Prostate gland (tissue), 2 donors: ENCODE results near the gene ENTPD3. TPM values are rescaled to one million over a fixed set of nuclear protein-coding genes. Genes with fewer than 3 reads are reported as not detected.

ENCODE experiments used
- DNase-seq: peaks from one replicate; pipeline ENCODE4 v3.0.0-alpha.2; 2019; ENCODE audit warnings: low spot score
- H3K27ac ChIP-seq, 2 donors: fragments of 200-600 bp; sonication (generic); 2 replicates each; pipeline ENCODE4 v1.5.1; 2017 to 2019
- H3K27me3 ChIP-seq: fragments of 200-600 bp; sonication (generic); replicated peaks from 2 replicates; pipeline ENCODE4 v1.5.1; 2019; ENCODE audit not compliant: insufficient read depth
- H3K36me3 ChIP-seq, 2 donors: fragments of 200-600 bp; sonication (generic); 1 replicate in 1 of 2; 2 replicates in 1 of 2; pipeline versions ENCODE4 v1.5.1 to v1.8.1; 2017 to 2019
- H3K4me1 ChIP-seq: fragments of 200-600 bp; sonication (generic); replicated peaks from 2 replicates; pipeline ENCODE4 v1.5.1; 2019
- H3K4me3 ChIP-seq, 2 donors: fragments of 200-600 bp; sonication (generic); 2 replicates each; pipeline ENCODE4 v1.5.1; 2017 to 2019
- H3K9me3 ChIP-seq: fragments of 200-600 bp; sonication (generic); 2 replicates; pipeline ENCODE4 v1.5.1; 2017
- CTCF ChIP-seq, 4 experiments: fragments of 200-600 bp in 2 of 4; fragments of 450-650 bp in 2 of 4; sonication (generic) in 2 of 4; IDR thresholded peaks; 1 replicate in 3 of 4; 2 replicates in 1 of 4; pipeline ENCODE4 v1.5.1; 2016 to 2019; ENCODE audit warnings: antibody characterized with exemption in 4 of 4, mild to moderate bottlenecking in 2 of 4, moderate library complexity in 2 of 4
- POLR2A ChIP-seq: fragments of 450-650 bp; IDR thresholded peaks from one replicate; pipeline ENCODE4 v1.6.1; 2016; ENCODE audit warnings: antibody characterized with exemption, mild to moderate bottlenecking
- POLR2AphosphoS5 ChIP-seq: sonication (generic); formaldehyde crosslinking; IDR thresholded peaks from one replicate; pipeline ENCODE4 v1.6.1; 2017; ENCODE audit warnings: antibody characterized with exemption
- WGBS: methylation state at CpG from one replicate; pipeline ENCODE4 v1.1.5; 2018; 5-methylcytosine and 5-hydroxymethylcytosine counted together
- intact Hi-C: fragments of 100-400 bp; cut with DNase I; formaldehyde crosslinking; loops from one replicate; pipeline ENCODE4 v1.14.2; 2022
- total RNA-seq, 2 donors: library from RNA; depleted of rRNA; stranded (reverse); fragments of >200 nt; gene quantifications; one replicate each; pipeline ENCODE4 v1.1.0, GENCODE V29; 2016

Gene ENTPD3
- total RNA-seq, 2 donors from 2014 or later = 2.4 to 11.0 TPM

- peak overlapping the region; percentile 92 to 93 for H3K27ac ChIP-seq
- H3K36me3 ChIP-seq = no peaks in the 10 kb centered on the region
- no peaks in the 10 kb centered on the region for H3K4me1 ChIP-seq
- intact Hi-C loops = loop anchor here (1.0 to 10.0 kb wide), 4 partner anchors 74 to 1068 kb away; partner anchors contain the start of genes EIF1B and SLC25A38
- H3K4me3 ChIP-seq = peak overlapping the region; percentile 55 to 73
- no peaks in the 10 kb centered on the region for H3K9me3 ChIP-seq
- DNase-seq = peak; percentile 99
- WGBS = under 1% methylated on average over 40 of the region's 41 CpGs
- TF ChIP-seq CTCF (IDR thresholded peaks at IDR 0.05) = peak in 2 of 4 experiments; percentile 9 to 23
- peak; percentile 98 for TF ChIP-seq POLR2AphosphoS5
- TF ChIP-seq POLR2A = peak; percentile 60
- no peaks in the 10 kb centered on the region for H3K27me3 ChIP-seq
Measured at GRCh38 chr3:40452876-40453730, 66.1 kb downstream of the ENTPD3 start.

- DNase-seq = no peak
- Histone ChIP-seq H3K4me3 (peak overlapping the region in 1 of 2 donors; percentile 73), H3K27me3 (no peaks in the 10 kb centered on the region), H3K36me3 (peaks cover 0 to 5% of the 10 kb centered on the region in 2 donors), H3K9me3 (no peaks in the 10 kb centered on the region), H3K4me1 (no peaks in the 10 kb centered on the region), H3K27ac (no peak overlapping the region)
- no peak for TF ChIP-seq POLR2A
- TF ChIP-seq POLR2AphosphoS5 = no peak
- no peak for TF ChIP-seq CTCF (IDR thresholded peaks at IDR 0.05)
- 34% methylated on average over 6 of the region's 6 CpGs for whole genome bisulfite sequencing
- intact Hi-C loops = loop anchor here (1.0 to 10.0 kb wide), 4 partner anchors 73 to 1069 kb away; partner anchors contain the start of genes EIF1B and SLC25A38
Measured at GRCh38 chr3:40453933-40454332, 66.9 kb downstream of the ENTPD3 start.

GRCh38 chr3:40455328-40455727, 68.3 kb downstream of the ENTPD3 start:
- no peak overlapping the region for H3K27ac ChIP-seq
- no peaks in the 10 kb centered on the region for H3K4me1 ChIP-seq
- intact Hi-C loops = loop anchor here (10.0 kb wide), 2 partner anchors 519 to 1071 kb away; partner anchors contain the start of gene SLC25A38
- no peak for DNase-seq
- H3K27me3 ChIP-seq = no peaks in the 10 kb centered on the region
- no peaks in the 10 kb centered on the region for H3K9me3 ChIP-seq
- TF ChIP-seq POLR2A = no peak
- no peak for TF ChIP-seq CTCF (IDR thresholded peaks at IDR 0.05)
- TF ChIP-seq POLR2AphosphoS5 = no peak
- WGBS = 90% methylated on average over 4 of the region's 4 CpGs
- H3K36me3 ChIP-seq = peaks cover 0 to 9% of the 10 kb centered on the region in 2 donors
- no peak overlapping the region for H3K4me3 ChIP-seq

- intact Hi-C loops = loop anchor here (10.0 kb wide), 2 partner anchors 518 to 1072 kb away; partner anchors contain the start of gene SLC25A38
- Histone ChIP-seq H3K9me3 (no peaks in the 10 kb centered on the region), H3K27me3 (no peaks in the 10 kb centered on the region), H3K4me3 (peak overlapping the region; percentile 79 to 94), H3K36me3 (peaks cover 2 to 9% of the 10 kb centered on the region in 2 donors), H3K27ac (peak overlapping the region; percentile 86 to 88), H3K4me1 (no peaks in the 10 kb centered on the region)
- no peak for TF ChIP-seq POLR2AphosphoS5
- TF ChIP-seq POLR2A = no peak
- DNase-seq = no peak
- WGBS = 53% methylated on average over 29 of the region's 29 CpGs
Measured at GRCh38 chr3:40456279-40456939, 69.4 kb downstream of the ENTPD3 start.
